A673 (cell line): ENCODE measurements around the gene SERPINH1.

Experiments
- EZH2 ChIP-seq: fragments of 200-600 bp; sonication (generic); IDR thresholded peaks from 2 replicates; pipeline ENCODE4 v1.6.1; 2017; ENCODE audit warnings: borderline replicate concordance, low read depth, mild to moderate bottlenecking, mixed read lengths, antibody characterized with exemption, low read length; ENCODE audit not compliant: poor library complexity, severe bottlenecking
- TF ChIP-seq, protein P1 (sequence below): fragments of 300-800, 200-600 bp; sonication (generic); conservative IDR thresholded peaks from 2 replicates; pipeline ENCODE4 v1.5.1; 2017; ENCODE audit warnings: low read depth, mild to moderate bottlenecking, antibody characterized with exemption, low read length, moderate library complexity, mixed read lengths

- TF ChIP-seq, protein P1, sequence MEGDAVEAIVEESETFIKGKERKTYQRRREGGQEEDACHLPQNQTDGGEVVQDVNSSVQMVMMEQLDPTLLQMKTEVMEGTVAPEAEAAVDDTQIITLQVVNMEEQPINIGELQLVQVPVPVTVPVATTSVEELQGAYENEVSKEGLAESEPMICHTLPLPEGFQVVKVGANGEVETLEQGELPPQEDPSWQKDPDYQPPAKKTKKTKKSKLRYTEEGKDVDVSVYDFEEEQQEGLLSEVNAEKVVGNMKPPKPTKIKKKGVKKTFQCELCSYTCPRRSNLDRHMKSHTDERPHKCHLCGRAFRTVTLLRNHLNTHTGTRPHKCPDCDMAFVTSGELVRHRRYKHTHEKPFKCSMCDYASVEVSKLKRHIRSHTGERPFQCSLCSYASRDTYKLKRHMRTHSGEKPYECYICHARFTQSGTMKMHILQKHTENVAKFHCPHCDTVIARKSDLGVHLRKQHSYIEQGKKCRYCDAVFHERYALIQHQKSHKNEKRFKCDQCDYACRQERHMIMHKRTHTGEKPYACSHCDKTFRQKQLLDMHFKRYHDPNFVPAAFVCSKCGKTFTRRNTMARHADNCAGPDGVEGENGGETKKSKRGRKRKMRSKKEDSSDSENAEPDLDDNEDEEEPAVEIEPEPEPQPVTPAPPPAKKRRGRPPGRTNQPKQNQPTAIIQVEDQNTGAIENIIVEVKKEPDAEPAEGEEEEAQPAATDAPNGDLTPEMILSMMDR, result no peak
- no peak for TF ChIP-seq EZH2
These were observed 6.8 kb upstream of the SERPINH1 start for GRCh38 chr11:75555079-75555811.
